Measurements from ENCODE around the gene NPAS3. TPM values are rescaled to one million over a fixed set of nuclear protein-coding genes. Genes with fewer than 3 reads are reported as not detected.

The NPAS3 gene
- total RNA-seq, 1 donor from 2014 or later: 6.1 TPM

DNA sequence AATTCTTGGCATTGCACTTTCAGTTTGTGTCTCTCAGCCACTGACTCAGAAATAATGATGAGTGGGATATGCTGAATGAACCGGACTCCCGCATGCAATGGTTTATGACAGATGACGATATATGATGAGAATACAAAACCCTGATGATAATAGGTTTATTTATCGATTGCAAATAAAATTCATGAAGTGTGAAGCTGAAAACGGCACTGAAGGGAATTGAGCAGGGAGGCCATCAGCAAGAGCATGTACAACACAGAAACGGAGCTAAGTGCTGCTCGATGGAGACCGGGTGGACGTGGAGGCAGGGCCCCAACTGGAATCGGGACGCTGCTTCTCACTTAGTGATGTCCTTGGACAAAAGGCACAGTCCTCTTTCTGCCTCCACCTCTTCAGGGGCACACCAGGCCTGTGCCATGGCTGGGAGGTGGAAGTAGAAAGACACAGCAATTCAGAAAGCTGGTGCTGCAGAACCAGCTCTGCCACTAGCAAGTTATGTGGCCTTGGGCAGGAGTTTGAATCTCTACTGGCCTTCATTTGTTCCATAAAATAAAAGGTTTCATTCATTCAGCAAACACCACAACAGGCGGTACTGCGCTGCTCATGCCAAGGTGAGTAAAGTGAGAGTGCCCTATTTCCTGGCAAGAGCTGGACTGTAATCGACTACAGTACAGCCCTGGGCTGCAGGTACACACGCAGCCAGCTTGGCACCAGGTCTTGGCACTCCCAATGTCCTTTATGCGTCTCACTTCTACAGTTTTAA, 895.2 kb downstream of the NPAS3 start:
- H3K4me1 Mint-ChIP-seq (ENCODE audit: low read depth): peaks cover 2% of the 10 kb centered on the region
- no peaks in the 10 kb centered on the region for H3K36me3 Mint-ChIP-seq (ENCODE audit: insufficient read depth)
- no peaks in the 10 kb centered on the region for H3K27me3 Mint-ChIP-seq
- no peak overlapping the region for H3K4me3 Mint-ChIP-seq (ENCODE audit: low read depth)
- TF ChIP-seq, protein P1, sequence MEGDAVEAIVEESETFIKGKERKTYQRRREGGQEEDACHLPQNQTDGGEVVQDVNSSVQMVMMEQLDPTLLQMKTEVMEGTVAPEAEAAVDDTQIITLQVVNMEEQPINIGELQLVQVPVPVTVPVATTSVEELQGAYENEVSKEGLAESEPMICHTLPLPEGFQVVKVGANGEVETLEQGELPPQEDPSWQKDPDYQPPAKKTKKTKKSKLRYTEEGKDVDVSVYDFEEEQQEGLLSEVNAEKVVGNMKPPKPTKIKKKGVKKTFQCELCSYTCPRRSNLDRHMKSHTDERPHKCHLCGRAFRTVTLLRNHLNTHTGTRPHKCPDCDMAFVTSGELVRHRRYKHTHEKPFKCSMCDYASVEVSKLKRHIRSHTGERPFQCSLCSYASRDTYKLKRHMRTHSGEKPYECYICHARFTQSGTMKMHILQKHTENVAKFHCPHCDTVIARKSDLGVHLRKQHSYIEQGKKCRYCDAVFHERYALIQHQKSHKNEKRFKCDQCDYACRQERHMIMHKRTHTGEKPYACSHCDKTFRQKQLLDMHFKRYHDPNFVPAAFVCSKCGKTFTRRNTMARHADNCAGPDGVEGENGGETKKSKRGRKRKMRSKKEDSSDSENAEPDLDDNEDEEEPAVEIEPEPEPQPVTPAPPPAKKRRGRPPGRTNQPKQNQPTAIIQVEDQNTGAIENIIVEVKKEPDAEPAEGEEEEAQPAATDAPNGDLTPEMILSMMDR (IDR thresholded peaks at IDR 0.05; ENCODE audit: unreplicated experiment): no peak
- peaks cover 7% of the 10 kb centered on the region for H3K9me3 Mint-ChIP-seq (ENCODE audit: low read depth)
- H3K27ac Mint-ChIP-seq: no peak overlapping the region
- no peak for DNase-seq (ENCODE audit: low spot score, unreplicated experiment)

- DNase-seq (ENCODE audit: low spot score, unreplicated experiment): no peak
- TF ChIP-seq, protein P1 (IDR thresholded peaks at IDR 0.05; ENCODE audit: unreplicated experiment): no peak
- Mint-ChIP-seq H3K27ac (no peak overlapping the region), H3K4me1 (ENCODE audit: low read depth) (peaks cover 2% of the 10 kb centered on the region), H3K4me3 (ENCODE audit: low read depth) (no peak overlapping the region), H3K36me3 (ENCODE audit: insufficient read depth) (no peaks in the 10 kb centered on the region), H3K9me3 (ENCODE audit: low read depth) (peaks cover 7% of the 10 kb centered on the region), H3K27me3 (no peaks in the 10 kb centered on the region)
These were observed 896.0 kb downstream of the NPAS3 start for GRCh38 chr14:33834466-33835260.

DNA sequence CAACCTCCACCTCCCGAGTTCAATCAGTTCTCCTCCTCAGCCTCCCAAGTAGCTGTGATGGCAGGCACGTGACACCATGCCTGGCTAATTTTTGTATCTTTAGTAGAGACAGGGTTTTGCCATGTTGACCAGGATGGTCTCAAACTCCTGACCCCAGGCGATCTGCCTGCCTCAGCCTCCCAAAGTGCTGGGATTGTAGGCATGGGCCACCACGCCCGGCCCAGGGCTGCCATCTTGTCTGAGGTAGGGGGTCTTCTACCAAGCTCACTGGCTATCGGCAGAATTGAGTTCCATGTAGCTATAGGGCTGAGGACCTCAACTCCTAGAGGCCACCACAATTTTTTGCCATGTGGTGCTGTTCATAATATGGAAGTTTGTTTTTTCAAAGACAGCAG, 896.6 kb downstream of the NPAS3 start:
- Mint-ChIP-seq H3K27me3 (no peaks in the 10 kb centered on the region), H3K9me3 (ENCODE audit: low read depth) (peaks cover 7% of the 10 kb centered on the region), H3K4me3 (ENCODE audit: low read depth) (no peak overlapping the region), H3K36me3 (ENCODE audit: insufficient read depth) (no peaks in the 10 kb centered on the region), H3K27ac (no peak overlapping the region), H3K4me1 (ENCODE audit: low read depth) (peaks cover 2% of the 10 kb centered on the region)
- no peak for DNase-seq (ENCODE audit: low spot score, unreplicated experiment)
- TF ChIP-seq, protein P1 (IDR thresholded peaks at IDR 0.05; ENCODE audit: unreplicated experiment): no peak

DNA sequence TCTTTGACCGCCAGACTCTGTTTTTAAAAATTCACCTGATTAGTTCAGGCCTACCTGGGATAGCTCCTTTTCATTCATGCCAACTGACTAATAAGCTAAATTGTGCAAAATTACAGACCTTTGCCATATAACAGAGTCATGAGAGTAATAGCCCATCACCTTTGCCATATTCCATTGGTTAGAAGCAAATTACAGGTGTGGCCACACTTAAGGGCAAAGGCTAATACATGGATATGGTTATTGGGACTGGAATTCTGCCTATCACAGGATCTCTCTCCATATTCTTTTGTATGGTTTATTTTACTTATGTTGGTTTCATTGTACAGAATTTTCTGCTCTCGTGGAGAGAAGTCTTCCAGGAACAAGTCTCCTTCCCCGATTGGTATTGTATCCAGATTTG, 897.0 kb downstream of the NPAS3 start:
- Mint-ChIP-seq H3K4me3 (ENCODE audit: low read depth) (no peak overlapping the region), H3K27me3 (no peaks in the 10 kb centered on the region), H3K36me3 (ENCODE audit: insufficient read depth) (no peaks in the 10 kb centered on the region), H3K27ac (no peak overlapping the region), H3K9me3 (ENCODE audit: low read depth) (peaks cover 7% of the 10 kb centered on the region), H3K4me1 (ENCODE audit: low read depth) (peaks cover 2% of the 10 kb centered on the region)
- DNase-seq (ENCODE audit: low spot score, unreplicated experiment): no peak
- TF ChIP-seq, protein P1 (IDR thresholded peaks at IDR 0.05; ENCODE audit: unreplicated experiment): no peak

- Mint-ChIP-seq H3K27me3 (no peaks in the 10 kb centered on the region), H3K36me3 (ENCODE audit: insufficient read depth) (no peaks in the 10 kb centered on the region), H3K9me3 (ENCODE audit: low read depth) (peaks cover 7% of the 10 kb centered on the region), H3K27ac (no peak overlapping the region), H3K4me3 (ENCODE audit: low read depth) (no peak overlapping the region), H3K4me1 (ENCODE audit: low read depth) (peaks cover 2% of the 10 kb centered on the region)
- no peak for DNase-seq (ENCODE audit: low spot score, unreplicated experiment)
- TF ChIP-seq, protein P1 (IDR thresholded peaks at IDR 0.05; ENCODE audit: unreplicated experiment): no peak
These were observed 897.7 kb downstream of the NPAS3 start for GRCh38 chr14:33836203-33836899.

Measured in progenitor cell of endocrine pancreas (in vitro differentiated cells).